Measurements from ENCODE around the gene DDTL.
"Not testable (repeated sequence)": the region's sequence is repeated elsewhere in the genome, so short reads cannot be mapped to it uniquely, and the experiment has no call there.

The DDTL gene

DNA sequence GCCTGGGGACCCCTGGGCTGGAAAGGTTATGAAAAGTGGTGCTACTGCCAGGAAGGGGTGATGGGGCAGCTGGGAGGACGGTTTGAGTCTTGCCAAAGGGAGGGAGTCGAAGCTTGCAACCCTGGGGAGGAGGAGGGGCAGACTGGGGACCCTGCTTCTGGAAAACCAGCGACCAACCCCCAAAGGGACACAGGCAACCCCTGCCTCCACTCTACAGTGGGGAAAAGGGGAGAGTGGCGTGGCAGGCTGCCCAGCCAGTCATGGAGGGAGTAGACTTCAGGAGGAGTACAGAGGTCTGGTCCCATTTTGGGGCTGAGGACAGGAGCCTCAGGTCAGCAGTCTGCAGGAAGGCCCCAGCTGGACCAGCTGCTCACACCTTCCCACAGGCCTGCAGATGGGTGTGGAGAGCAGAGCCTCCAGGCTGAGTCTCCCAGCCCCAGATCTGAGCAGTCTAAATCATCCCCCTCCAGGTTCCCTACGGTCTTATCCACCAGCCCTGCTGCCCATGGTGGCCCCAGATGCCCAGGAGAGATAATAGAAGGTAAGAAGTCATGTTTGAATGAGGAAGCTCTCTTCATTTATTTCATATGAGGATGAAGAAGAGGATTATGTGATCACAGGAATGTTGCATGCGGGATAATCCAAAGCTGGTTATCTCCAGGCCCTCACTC is 4.3 kb downstream of the DDTL start:
- Histone ChIP-seq H2BK5ac (ENCODE audit: low read length) (no peak overlapping the region), H4K8ac (ENCODE audit: low read depth, low read length) (no peak overlapping the region), H3K79me2 (ENCODE audit: control insufficient read depth, insufficient read depth, low read length) (peaks cover 5% of the 10 kb centered on the region), H3K4me2 (ENCODE audit: low read length) (no peak overlapping the region), H2AK5ac (ENCODE audit: low read length) (no peak overlapping the region), H3K18ac (ENCODE audit: low read length) (no peak overlapping the region), H3K79me1 (ENCODE audit: low read length) (peaks cover 9% of the 10 kb centered on the region), H3K36me3 (ENCODE audit: control insufficient read depth, insufficient read depth, low read length) (peaks cover 9% of the 10 kb centered on the region), H3K4me3 (ENCODE audit: low read length) (no peak overlapping the region), H2BK15ac (replicated peaks; ENCODE audit: low read depth) (no peak overlapping the region), H3K27ac (ENCODE audit: low read depth, low read length) (no peak overlapping the region), H2BK120ac (ENCODE audit: low read depth, low read length) (no peak overlapping the region), H3K27me3 (ENCODE audit: insufficient read depth, low read length, poor library complexity) (no peaks in the 10 kb centered on the region), H3K23ac (ENCODE audit: low read length) (no peak overlapping the region), H3K9ac (ENCODE audit: low read length) (no peak overlapping the region), H3K4me1 (ENCODE audit: control insufficient read depth, low read depth, low read length) (no peaks in the 10 kb centered on the region), H4K5ac (ENCODE audit: low read length) (no peak overlapping the region), H3K4ac (ENCODE audit: low read depth, low read length) (no peak overlapping the region), H3K56ac (ENCODE audit: low read length) (no peak overlapping the region)
- no peak for DNase-seq
- WGBS (ENCODE audit: extremely low coverage, insufficient coverage, low lambda C conversion rate) = no CpG with 5 or more reads among the region's 6 CpGs

DNA sequence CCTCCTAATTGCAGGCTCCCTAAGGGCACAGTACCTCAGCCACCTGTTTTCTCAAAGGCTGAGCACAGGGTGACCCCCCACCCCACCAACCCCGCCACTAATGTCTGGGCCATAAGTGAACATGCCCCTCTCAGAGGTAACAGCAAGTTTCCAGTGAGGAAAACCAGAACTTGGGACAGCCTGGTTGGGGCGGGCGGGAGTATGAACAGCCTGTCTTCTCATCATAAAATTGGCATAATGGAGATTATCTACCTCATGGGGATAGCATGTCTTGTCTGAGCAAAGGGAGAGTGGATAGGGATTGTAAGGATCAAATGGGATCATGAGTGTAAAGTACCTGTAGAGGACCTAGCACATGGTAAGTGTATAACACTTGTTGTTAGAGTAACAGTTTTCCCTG is 5.2 kb downstream of the DDTL start:
- not testable (repeated sequence) for H3K4me3 ChIP-seq (ENCODE audit: low read length); H3K18ac ChIP-seq (ENCODE audit: low read length); H3K4me2 ChIP-seq (ENCODE audit: low read length); H3K27me3 ChIP-seq (ENCODE audit: insufficient read depth, low read length, poor library complexity); H2BK120ac ChIP-seq (ENCODE audit: low read depth, low read length); H4K8ac ChIP-seq (ENCODE audit: low read depth, low read length); DNase-seq; H2BK5ac ChIP-seq (ENCODE audit: low read length); H3K4me1 ChIP-seq (ENCODE audit: control insufficient read depth, low read depth, low read length); H3K27ac ChIP-seq (ENCODE audit: low read depth, low read length); H2BK15ac ChIP-seq (replicated peaks; ENCODE audit: low read depth); H3K23ac ChIP-seq (ENCODE audit: low read length); H4K5ac ChIP-seq (ENCODE audit: low read length); H3K56ac ChIP-seq (ENCODE audit: low read length); H3K4ac ChIP-seq (ENCODE audit: low read depth, low read length); H3K79me1 ChIP-seq (ENCODE audit: low read length); H2AK5ac ChIP-seq (ENCODE audit: low read length); H3K9ac ChIP-seq (ENCODE audit: low read length); H3K79me2 ChIP-seq (ENCODE audit: control insufficient read depth, insufficient read depth, low read length); H3K36me3 ChIP-seq (ENCODE audit: control insufficient read depth, insufficient read depth, low read length)
- no CpG with 5 or more reads among the region's 3 CpGs for WGBS (ENCODE audit: extremely low coverage, insufficient coverage, low lambda C conversion rate)

DNA sequence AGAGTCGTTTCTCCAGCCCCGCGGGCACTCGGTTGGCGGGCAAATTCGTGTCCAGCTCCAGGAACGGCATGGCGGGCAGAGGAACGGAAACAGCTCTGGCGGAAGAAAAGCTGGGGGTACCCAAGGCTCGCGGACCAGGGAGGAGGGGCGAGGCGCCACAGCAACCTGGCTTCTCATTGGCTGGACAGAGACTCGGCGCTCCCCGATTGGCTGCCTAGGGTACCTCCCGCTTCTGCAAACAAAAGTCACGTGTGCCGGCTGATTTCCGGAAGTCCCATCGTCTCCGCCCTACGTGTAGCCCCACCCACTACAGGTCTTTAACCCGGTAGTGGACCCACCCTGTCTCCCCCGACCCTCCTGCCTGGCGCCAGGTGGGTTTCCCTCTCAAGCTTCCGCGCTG is 7.7 kb downstream of the DDTL start, which contains the start of gene DDT:
TSS of gene DDT (minus strand) at position 97 of the 400 bp plus-strand sequence. CDS start at position 70, 27 bp downstream.
- H3K56ac ChIP-seq (ENCODE audit: low read length); DNase-seq; H4K8ac ChIP-seq (ENCODE audit: low read depth, low read length); H3K9ac ChIP-seq (ENCODE audit: low read length); H2AK5ac ChIP-seq (ENCODE audit: low read length); H3K36me3 ChIP-seq (ENCODE audit: control insufficient read depth, insufficient read depth, low read length); H3K18ac ChIP-seq (ENCODE audit: low read length); H3K79me2 ChIP-seq (ENCODE audit: control insufficient read depth, insufficient read depth, low read length); H3K4me1 ChIP-seq (ENCODE audit: control insufficient read depth, low read depth, low read length); H3K79me1 ChIP-seq (ENCODE audit: low read length); H4K5ac ChIP-seq (ENCODE audit: low read length); H2BK5ac ChIP-seq (ENCODE audit: low read length); H2BK15ac ChIP-seq (replicated peaks; ENCODE audit: low read depth); H3K4me2 ChIP-seq (ENCODE audit: low read length); H2BK120ac ChIP-seq (ENCODE audit: low read depth, low read length); H3K4me3 ChIP-seq (ENCODE audit: low read length); H3K27ac ChIP-seq (ENCODE audit: low read depth, low read length); H3K23ac ChIP-seq (ENCODE audit: low read length); H3K27me3 ChIP-seq (ENCODE audit: insufficient read depth, low read length, poor library complexity); H3K4ac ChIP-seq (ENCODE audit: low read depth, low read length): not testable (repeated sequence)
- no CpG with 5 or more reads among the region's 29 CpGs for WGBS (ENCODE audit: extremely low coverage, insufficient coverage, low lambda C conversion rate)

DNA sequence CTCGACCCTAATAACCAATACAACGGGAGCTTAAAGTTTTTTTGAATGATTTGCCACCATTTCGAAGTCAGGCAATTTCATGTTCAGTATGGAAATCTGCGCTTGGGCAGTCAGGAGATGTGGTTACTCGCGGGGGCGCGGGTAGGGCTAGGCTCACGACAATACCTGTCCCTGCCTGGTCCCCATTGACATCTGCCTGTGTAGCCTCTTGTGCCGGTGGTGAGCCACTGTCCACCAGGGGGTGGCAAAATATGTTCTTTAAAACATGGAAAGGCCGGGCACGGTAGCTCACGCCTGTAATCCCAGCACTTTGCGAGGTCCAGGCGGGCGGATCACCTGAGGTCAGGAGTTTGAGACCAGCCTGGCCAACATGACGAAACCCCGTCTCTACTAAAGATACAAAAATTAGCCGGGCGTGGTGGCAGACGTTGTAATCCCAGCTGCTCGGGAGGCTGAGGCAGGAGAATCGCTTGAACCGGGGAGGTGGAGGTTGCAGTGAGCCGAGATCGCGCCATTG is 8.2 kb downstream of the DDTL start:
- H3K23ac ChIP-seq (ENCODE audit: low read length); DNase-seq; H3K4me3 ChIP-seq (ENCODE audit: low read length); H2BK15ac ChIP-seq (replicated peaks; ENCODE audit: low read depth); H3K4ac ChIP-seq (ENCODE audit: low read depth, low read length); H2AK5ac ChIP-seq (ENCODE audit: low read length); H2BK120ac ChIP-seq (ENCODE audit: low read depth, low read length); H3K9ac ChIP-seq (ENCODE audit: low read length); H3K4me1 ChIP-seq (ENCODE audit: control insufficient read depth, low read depth, low read length); H3K79me1 ChIP-seq (ENCODE audit: low read length); H4K8ac ChIP-seq (ENCODE audit: low read depth, low read length); H3K18ac ChIP-seq (ENCODE audit: low read length); H3K79me2 ChIP-seq (ENCODE audit: control insufficient read depth, insufficient read depth, low read length); H3K27me3 ChIP-seq (ENCODE audit: insufficient read depth, low read length, poor library complexity); H4K5ac ChIP-seq (ENCODE audit: low read length); H2BK5ac ChIP-seq (ENCODE audit: low read length); H3K36me3 ChIP-seq (ENCODE audit: control insufficient read depth, insufficient read depth, low read length); H3K4me2 ChIP-seq (ENCODE audit: low read length); H3K56ac ChIP-seq (ENCODE audit: low read length); H3K27ac ChIP-seq (ENCODE audit: low read depth, low read length): not testable (repeated sequence)
- WGBS (ENCODE audit: extremely low coverage, insufficient coverage, low lambda C conversion rate) = no CpG with 5 or more reads among the region's 27 CpGs

DNA sequence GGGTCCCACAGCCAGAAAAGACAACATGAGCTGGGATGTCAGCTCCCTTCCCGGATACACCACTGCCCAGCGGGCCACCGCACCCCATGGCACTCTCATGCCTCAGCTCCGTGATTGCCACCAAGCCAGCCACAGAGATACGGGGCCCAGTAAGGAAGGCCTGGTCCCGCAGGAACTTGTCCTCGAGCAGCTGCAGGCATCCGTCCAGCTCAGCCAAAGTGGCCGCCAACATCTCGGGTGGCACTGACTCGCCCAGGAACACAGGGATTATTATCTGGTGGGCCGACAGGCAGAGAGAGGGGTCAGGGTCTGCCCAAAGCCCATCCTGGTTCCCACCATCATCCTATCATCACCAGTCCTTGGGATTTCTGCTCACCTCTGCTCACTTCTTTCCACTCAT is 10.6 kb downstream of the DDTL start:
- H3K9ac ChIP-seq (ENCODE audit: low read length); H3K4me3 ChIP-seq (ENCODE audit: low read length); H2BK15ac ChIP-seq (replicated peaks; ENCODE audit: low read depth); H4K5ac ChIP-seq (ENCODE audit: low read length); H3K4ac ChIP-seq (ENCODE audit: low read depth, low read length); H2AK5ac ChIP-seq (ENCODE audit: low read length); H3K27ac ChIP-seq (ENCODE audit: low read depth, low read length); H3K4me1 ChIP-seq (ENCODE audit: control insufficient read depth, low read depth, low read length); H3K79me2 ChIP-seq (ENCODE audit: control insufficient read depth, insufficient read depth, low read length); H3K4me2 ChIP-seq (ENCODE audit: low read length); H2BK5ac ChIP-seq (ENCODE audit: low read length); H3K79me1 ChIP-seq (ENCODE audit: low read length); H3K27me3 ChIP-seq (ENCODE audit: insufficient read depth, low read length, poor library complexity); DNase-seq; H4K8ac ChIP-seq (ENCODE audit: low read depth, low read length); H2BK120ac ChIP-seq (ENCODE audit: low read depth, low read length); H3K56ac ChIP-seq (ENCODE audit: low read length); H3K18ac ChIP-seq (ENCODE audit: low read length); H3K36me3 ChIP-seq (ENCODE audit: control insufficient read depth, insufficient read depth, low read length); H3K23ac ChIP-seq (ENCODE audit: low read length): not testable (repeated sequence)
- no CpG with 5 or more reads among the region's 12 CpGs for WGBS (ENCODE audit: extremely low coverage, insufficient coverage, low lambda C conversion rate)

Measured in mesendoderm (in vitro differentiated cells).